Measurements from ENCODE around the gene MEIKIN.

The MEIKIN gene

GRCh38 chr5:131766689-131767088, 178.8 kb downstream of the MEIKIN start:
- no peak for DNase-seq

GRCh38 chr5:131765261-131765660, 180.2 kb downstream of the MEIKIN start:
- DNase-seq: no peak

GRCh38 chr5:131763968-131764367, 181.5 kb downstream of the MEIKIN start:
- no peak for DNase-seq

- DNase-seq: no peak
These were observed 184.7 kb downstream of the MEIKIN start for GRCh38 chr5:131760793-131761192.

- DNase-seq: no peak
These were observed 185.8 kb downstream of the MEIKIN start for GRCh38 chr5:131759704-131760103.

GRCh38 chr5:131758520-131758900, 187.0 kb downstream of the MEIKIN start:
- no peak for DNase-seq

GRCh38 chr5:131757830-131758519, 187.5 kb downstream of the MEIKIN start:
- DNase-seq: no peak
